ENCODE results near the gene PHETA1.

- TF ChIP-seq CTCF (IDR thresholded peaks at IDR 0.05), result no peak
- peak in 1 of 2 donors; percentile 53 for TF ChIP-seq POLR2A (IDR thresholded peaks at IDR 0.05)
Measured at GRCh38 chr12:111405859-111406473, 37.1 kb upstream of the PHETA1 start, which contains the start of gene SH2B3.
